Measurements from ENCODE around the gene ABITRAM.

GRCh38 chr9:108983885-108984284 lies 49.7 kb downstream of the ABITRAM start:
- no peak for TF ChIP-seq CTCF (conservative IDR thresholded peaks at IDR 0.05; ENCODE audit: low read length)
- no peak for TF ChIP-seq EZH2phosphoT487 (IDR thresholded peaks at IDR 0.05; ENCODE audit: borderline replicate concordance, low read depth, low read length)
